Left lung (tissue), 10 donors: Measurements from ENCODE around the gene SMIM9. TPM values are rescaled to one million over a fixed set of nuclear protein-coding genes. Genes with fewer than 3 reads are reported as not detected.
"Not testable (repeated sequence)": the region's sequence is repeated elsewhere in the genome, so short reads cannot be mapped to it uniquely, and the experiment has no call there.

Source experiments
- ATAC-seq: fragments of 200-7000 bp; cut with Tn5 transposase; one replicate; pipeline ENCODE4 v1.9.1; 2020; ENCODE audit warnings: moderate library complexity
- DNase-seq, 4 donors: peaks; one replicate each; pipeline ENCODE4 v3.0.0-alpha.2; 2013 to 2020
- H3K27ac ChIP-seq, 2 donors: fragments of 200-600 bp; sonication (generic) in 1 of 2; one replicate each; pipeline versions ENCODE4 v1.5.0 to v1.8.0; 2020 to 2021
- H3K27me3 ChIP-seq, 2 donors: fragments of 200-600 bp; sonication (generic) in 1 of 2; one replicate each; pipeline versions ENCODE4 v1.5.0 to v1.8.0; 2020 to 2021
- H3K36me3 ChIP-seq, 2 donors: fragments of 200-600 bp; sonication (generic) in 1 of 2; one replicate each; pipeline versions ENCODE4 v1.5.0 to v1.8.0; 2020 to 2021
- H3K4me1 ChIP-seq, 2 donors: fragments of 200-600 bp; one replicate each; pipeline ENCODE4 v1.8.0; 2021
- H3K4me3 ChIP-seq, 2 donors: fragments of 200-600 bp; sonication (generic) in 1 of 2; one replicate each; pipeline versions ENCODE4 v1.5.0 to v1.8.0; 2020 to 2021; ENCODE audit warnings: mild to moderate bottlenecking in 1 of 2
- H3K9me3 ChIP-seq, 2 donors: fragments of 200-600 bp; sonication (generic) in 1 of 2; one replicate each; pipeline versions ENCODE4 v1.5.0 to v1.8.0; 2020 to 2021
- intact Hi-C, 2 donors: fragments of 100-400 bp; cut with DNase I; formaldehyde crosslinking; loops; one replicate each; pipeline versions ENCODE4 v1.11.2 to v1.14.2; 2022
- polyA plus RNA-seq, 6 donors: library from polyadenylated mRNA; unstranded; fragments of 120-200 nt; gene quantifications; one replicate each; pipeline ENCODE4 v1.2.1, GENCODE V29; 2013; ENCODE audit not compliant: insufficient read length in 6 of 6
- total RNA-seq, 2 donors: library from RNA; stranded (reverse); fragmentation: NEBNext Ultra II Directional; extraction: Animal tissue kit (Norgen Biotek cat#: 25700); gene quantifications; one replicate each; pipeline ENCODE4 v1.2.1, GENCODE V29; 2021
- TF ChIP-seq, protein P1 (sequence below), 2 donors: fragments of 200-600 bp; sonication (generic) in 1 of 2; IDR thresholded peaks; one replicate each; pipeline versions ENCODE4 v1.5.0 to v1.8.0; 2021; ENCODE audit warnings: antibody characterized with exemption in 2 of 2
- donor health status: DM: no; HTN: yes; CAD: no.
- donor health status: DM: no; HTN: no; CAD: no.

Gene SMIM9
- total and polyA plus RNA-seq, 8 donors: not detected

DNA sequence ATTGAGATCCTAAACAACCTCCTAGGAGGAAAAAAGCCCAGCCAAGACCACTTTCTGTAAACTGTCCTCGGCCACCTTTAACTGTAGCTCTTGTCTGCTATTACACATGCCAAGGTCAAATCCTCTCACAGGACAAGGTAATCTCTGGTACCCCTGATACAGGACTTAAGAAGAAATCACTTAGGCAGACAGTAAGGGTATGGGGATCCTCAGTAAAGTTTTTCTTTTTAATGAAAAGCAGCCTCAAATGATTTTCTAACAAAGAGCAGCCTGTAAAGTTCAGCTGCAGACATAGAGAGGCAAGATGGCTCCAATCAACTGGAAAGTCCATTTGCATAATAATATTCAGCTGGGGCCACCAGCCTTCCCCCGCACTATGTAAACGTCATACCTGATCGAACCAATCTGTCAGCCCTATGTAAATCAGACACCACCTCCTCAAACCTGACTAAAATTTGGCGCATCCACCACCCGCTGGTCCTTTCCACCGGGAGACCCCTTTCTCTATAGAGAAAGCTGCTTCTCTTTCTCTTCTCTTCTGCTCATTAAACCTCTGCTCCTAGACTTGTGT lies 14.6 kb downstream of the SMIM9 start:
- TF ChIP-seq, protein P1, sequence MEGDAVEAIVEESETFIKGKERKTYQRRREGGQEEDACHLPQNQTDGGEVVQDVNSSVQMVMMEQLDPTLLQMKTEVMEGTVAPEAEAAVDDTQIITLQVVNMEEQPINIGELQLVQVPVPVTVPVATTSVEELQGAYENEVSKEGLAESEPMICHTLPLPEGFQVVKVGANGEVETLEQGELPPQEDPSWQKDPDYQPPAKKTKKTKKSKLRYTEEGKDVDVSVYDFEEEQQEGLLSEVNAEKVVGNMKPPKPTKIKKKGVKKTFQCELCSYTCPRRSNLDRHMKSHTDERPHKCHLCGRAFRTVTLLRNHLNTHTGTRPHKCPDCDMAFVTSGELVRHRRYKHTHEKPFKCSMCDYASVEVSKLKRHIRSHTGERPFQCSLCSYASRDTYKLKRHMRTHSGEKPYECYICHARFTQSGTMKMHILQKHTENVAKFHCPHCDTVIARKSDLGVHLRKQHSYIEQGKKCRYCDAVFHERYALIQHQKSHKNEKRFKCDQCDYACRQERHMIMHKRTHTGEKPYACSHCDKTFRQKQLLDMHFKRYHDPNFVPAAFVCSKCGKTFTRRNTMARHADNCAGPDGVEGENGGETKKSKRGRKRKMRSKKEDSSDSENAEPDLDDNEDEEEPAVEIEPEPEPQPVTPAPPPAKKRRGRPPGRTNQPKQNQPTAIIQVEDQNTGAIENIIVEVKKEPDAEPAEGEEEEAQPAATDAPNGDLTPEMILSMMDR (IDR thresholded peaks at IDR 0.05): no peak
- Histone ChIP-seq H3K4me1 (no peaks in the 10 kb centered on the region), H3K27me3 (no peaks in the 10 kb centered on the region), H3K36me3 (no peaks in the 10 kb centered on the region), H3K9me3 (no peaks in the 10 kb centered on the region), H3K4me3 (no peak overlapping the region), H3K27ac (no peak overlapping the region)
- ATAC-seq: no peak
- intact Hi-C loops: no loop called here
- no peak for DNase-seq

- Histone ChIP-seq H3K36me3 (no peaks in the 10 kb centered on the region), H3K4me1 (no peaks in the 10 kb centered on the region), H3K9me3 (no peaks in the 10 kb centered on the region), H3K4me3 (no peak overlapping the region), H3K27me3 (no peaks in the 10 kb centered on the region), H3K27ac (no peak overlapping the region)
- intact Hi-C loops: no loop called here
- no peak for DNase-seq
- TF ChIP-seq, protein P1 (IDR thresholded peaks at IDR 0.05): no peak
- ATAC-seq: no peak
These were observed 15.3 kb downstream of the SMIM9 start for GRCh38 chrX:154818916-154819770.

GRCh38 chrX:154817048-154817618 lies 17.3 kb downstream of the SMIM9 start:
- H3K4me1 ChIP-seq, DNase-seq, H3K4me3 ChIP-seq, H3K36me3 ChIP-seq, H3K27me3 ChIP-seq, ATAC-seq, H3K9me3 ChIP-seq, intact Hi-C loops, H3K27ac ChIP-seq: not testable (repeated sequence)

DNA sequence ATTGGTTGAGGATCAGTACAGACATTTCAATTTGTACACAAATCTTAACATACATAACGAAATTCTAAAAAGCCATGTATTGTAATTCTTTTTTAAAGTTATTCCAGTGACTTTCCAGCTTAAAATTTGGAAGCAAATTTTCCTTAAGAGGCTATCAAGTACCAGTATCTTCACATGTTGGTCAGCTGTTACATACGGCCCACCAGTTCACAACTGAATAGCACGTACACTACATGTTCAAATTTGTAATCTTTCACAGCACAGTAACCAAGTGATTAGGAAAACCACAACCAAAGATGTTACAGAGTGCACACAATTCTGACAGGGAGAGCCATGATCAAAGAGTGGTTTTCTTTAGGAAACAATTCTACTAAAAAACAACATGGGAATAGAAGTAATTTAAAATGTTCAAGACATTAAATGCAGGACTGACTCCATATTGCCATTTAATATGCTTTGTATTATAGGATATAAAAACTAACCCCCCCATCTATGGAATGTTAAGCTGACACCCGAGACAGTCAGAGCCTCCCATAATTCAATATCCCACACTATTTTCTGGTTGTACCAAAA lies 18.1 kb downstream of the SMIM9 start:
- H3K36me3 ChIP-seq, H3K27me3 ChIP-seq, DNase-seq, H3K27ac ChIP-seq, intact Hi-C loops, ATAC-seq, H3K9me3 ChIP-seq, H3K4me1 ChIP-seq, H3K4me3 ChIP-seq: not testable (repeated sequence)

GRCh38 chrX:154815274-154815818 lies 19.1 kb downstream of the SMIM9 start:
- H3K36me3 ChIP-seq: no peaks in the 10 kb centered on the region
- TF ChIP-seq, protein P1 (IDR thresholded peaks at IDR 0.05): no peak
- no peaks in the 10 kb centered on the region for H3K27me3 ChIP-seq
- H3K4me3 ChIP-seq: no peak overlapping the region
- H3K27ac ChIP-seq: no peak overlapping the region
- DNase-seq: no peak
- H3K4me1 ChIP-seq: no peaks in the 10 kb centered on the region
- no peak for ATAC-seq
- no peaks in the 10 kb centered on the region for H3K9me3 ChIP-seq
- intact Hi-C loops: no loop called here

GRCh38 chrX:154813801-154814200 lies 20.7 kb downstream of the SMIM9 start:
- DNase-seq (no peak), ATAC-seq (no peak)
- no peak overlapping the region for H3K4me3 ChIP-seq
- no peaks in the 10 kb centered on the region for H3K36me3 ChIP-seq
- no peak overlapping the region for H3K27ac ChIP-seq
- no peaks in the 10 kb centered on the region for H3K27me3 ChIP-seq
- TF ChIP-seq, protein P1 (IDR thresholded peaks at IDR 0.05): no peak
- no peaks in the 10 kb centered on the region for H3K4me1 ChIP-seq
- intact Hi-C loops: no loop called here
- H3K9me3 ChIP-seq: no peaks in the 10 kb centered on the region
